ENCODE results near the gene SALL4.

SALL4 gene

DNA sequence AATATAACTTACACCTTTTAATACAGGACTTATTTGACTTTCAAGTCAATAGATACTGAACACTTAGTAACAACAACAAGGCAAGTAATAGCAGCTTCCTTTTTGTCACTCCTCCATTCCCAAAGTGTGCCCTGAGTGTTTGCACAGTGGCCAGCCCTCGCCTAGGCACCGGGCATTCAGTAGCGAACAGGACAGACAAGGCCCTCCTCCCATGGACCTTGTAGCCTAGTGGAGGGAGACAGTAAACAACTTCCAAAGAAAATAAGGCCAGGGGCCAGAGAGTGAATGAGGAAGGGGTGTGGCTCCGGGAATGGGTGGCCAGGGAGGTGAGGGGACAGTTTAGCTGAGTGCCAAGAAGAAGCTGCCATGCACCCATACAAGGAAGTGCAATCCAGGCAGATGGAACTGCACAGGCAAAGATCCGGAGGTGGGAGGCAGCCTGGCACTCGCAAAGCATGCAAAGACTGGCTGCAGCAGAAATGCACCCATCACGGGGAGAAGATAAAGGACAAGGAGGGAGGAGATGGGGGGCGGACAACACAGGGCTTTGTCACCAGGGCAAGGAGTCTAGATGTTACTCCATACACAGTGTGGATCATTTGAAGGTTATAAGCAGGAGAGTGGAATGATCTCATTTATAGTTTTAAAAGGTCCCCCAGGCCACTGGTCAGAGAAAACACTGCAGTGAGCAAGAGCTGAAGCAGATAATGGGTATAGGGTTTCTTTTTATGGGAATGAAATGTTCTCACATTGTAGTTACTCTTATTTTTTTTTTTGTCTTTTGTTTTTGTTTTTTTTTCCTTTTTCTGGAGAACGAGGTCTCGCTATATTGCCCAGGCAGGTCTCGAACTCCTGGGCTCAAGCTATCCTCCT is 66.4 kb downstream of the SALL4 start:
- no peak for DNase-seq (ENCODE audit: low spot score)

DNA sequence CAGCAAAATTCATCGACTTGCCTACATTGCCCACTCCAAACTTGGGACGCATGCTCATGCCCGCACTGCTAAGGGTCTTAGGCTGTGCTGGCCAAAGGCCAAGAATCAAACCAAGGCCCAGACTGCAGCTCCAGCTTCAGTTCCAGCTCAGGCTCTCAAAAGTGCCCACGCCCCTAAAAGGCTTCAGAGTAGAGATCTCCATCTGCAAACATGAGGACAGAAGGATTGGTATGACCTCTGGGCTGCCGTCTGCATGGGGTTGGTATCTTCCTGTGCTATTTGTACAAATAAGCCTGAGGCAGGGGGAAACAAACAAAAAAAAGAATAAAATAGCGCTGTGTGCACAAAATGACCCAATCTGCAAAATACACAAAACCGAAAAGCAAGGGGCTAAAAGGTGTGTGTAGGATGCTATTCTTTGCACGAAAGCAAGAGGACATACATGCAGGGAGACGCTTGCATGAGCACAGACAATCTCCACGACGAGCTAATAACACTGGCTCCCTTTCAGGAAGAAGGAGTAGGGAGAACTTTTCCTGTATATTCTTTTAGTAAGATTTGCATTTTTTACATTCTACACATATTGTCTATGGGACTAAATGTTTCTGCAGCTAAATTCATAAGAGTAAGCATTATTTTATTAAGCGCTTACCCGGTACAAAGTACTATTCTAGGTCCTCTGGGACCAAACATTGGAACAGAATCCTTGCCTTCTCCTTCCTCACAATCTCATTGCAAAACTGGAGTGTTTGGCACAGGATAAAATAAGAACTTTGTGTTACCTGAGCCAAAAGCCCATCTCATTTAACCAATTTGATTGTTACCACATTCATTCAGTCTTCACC is 67.2 kb downstream of the SALL4 start:
- no peak for DNase-seq (ENCODE audit: low spot score)

DNA sequence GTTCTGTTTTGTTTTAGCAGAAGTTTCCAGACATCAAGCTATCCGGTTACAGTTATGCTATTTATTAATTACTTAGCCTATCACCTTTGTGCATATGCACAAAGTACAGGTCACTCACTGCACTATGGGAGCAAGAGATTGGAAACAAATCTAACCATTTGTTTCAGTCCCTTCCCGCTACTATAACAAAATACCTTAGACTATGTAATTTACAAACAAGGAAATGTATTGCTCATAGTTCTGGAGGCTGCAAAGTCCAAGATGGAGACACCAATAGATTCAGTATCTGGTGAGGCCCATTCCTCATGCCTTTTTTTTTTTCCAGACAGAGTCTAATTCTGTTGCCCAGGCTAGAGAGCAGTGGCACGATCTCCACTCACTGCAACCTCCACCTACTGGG is 69.3 kb downstream of the SALL4 start:
- no peak for DNase-seq (ENCODE audit: low spot score)
